ENCODE data around the gene IKBKG. TPM values are rescaled to one million over a fixed set of nuclear protein-coding genes. Genes with fewer than 3 reads are reported as not detected.
A peak's percentile ranks its signal among the peaks of the same experiment; 100 is the strongest.

Gene IKBKG
- total RNA-seq, 1 donor = 18.5 TPM

- Histone ChIP-seq H4K20me1 (ENCODE audit: insufficient read depth, low read length) (no peaks in the 10 kb centered on the region), H3K36me3 (ENCODE audit: insufficient read depth, low read length) (no peaks in the 10 kb centered on the region), H3K4me3 (ENCODE audit: insufficient read depth, low read length) (peak overlapping the region; percentile 76), H3K4me2 (ENCODE audit: insufficient read depth, low read length) (peak overlapping the region; percentile 93), H3K27me3 (ENCODE audit: insufficient read depth, low read length) (no peaks in the 10 kb centered on the region), H3K9me3 (ENCODE audit: low read depth, low read length) (no peaks in the 10 kb centered on the region), H3K4me1 (ENCODE audit: insufficient read depth, low read length) (peaks cover 5% of the 10 kb centered on the region), H3K79me2 (ENCODE audit: insufficient read depth, low read length) (peaks cover 10% of the 10 kb centered on the region), H2AFZ (ENCODE audit: low read length) (peak overlapping the region; percentile 29), H3K27ac (ENCODE audit: low read depth, low read length) (no peak overlapping the region)
- peak; percentile 13 for DNase-seq (ENCODE audit: insufficient read length, low spot score, missing footprints)
- no peak for TF ChIP-seq CTCF (IDR thresholded peaks at IDR 0.05; ENCODE audit: extremely low read depth, low read depth, low read length)
Measured at GRCh38 chrX:154517101-154517781, 30.2 kb upstream of the IKBKG start.

GRCh38 chrX:154519389-154519788 is 28.0 kb upstream of the IKBKG start:
- H3K27me3 ChIP-seq (ENCODE audit: insufficient read depth, low read length) = no peaks in the 10 kb centered on the region
- no peaks in the 10 kb centered on the region for H3K9me3 ChIP-seq (ENCODE audit: low read depth, low read length)
- no peak overlapping the region for H2AFZ ChIP-seq (ENCODE audit: low read length)
- no peak overlapping the region for H3K4me3 ChIP-seq (ENCODE audit: insufficient read depth, low read length)
- peaks cover 9% of the 10 kb centered on the region for H3K79me2 ChIP-seq (ENCODE audit: insufficient read depth, low read length)
- no peak overlapping the region for H3K27ac ChIP-seq (ENCODE audit: low read depth, low read length)
- no peaks in the 10 kb centered on the region for H3K36me3 ChIP-seq (ENCODE audit: insufficient read depth, low read length)
- TF ChIP-seq CTCF (IDR thresholded peaks at IDR 0.05; ENCODE audit: extremely low read depth, low read depth, low read length) = no peak
- H3K4me1 ChIP-seq (ENCODE audit: insufficient read depth, low read length) = peaks cover 5% of the 10 kb centered on the region
- H4K20me1 ChIP-seq (ENCODE audit: insufficient read depth, low read length) = no peaks in the 10 kb centered on the region
- DNase-seq (ENCODE audit: insufficient read length, low spot score, missing footprints) = no peak
- H3K4me2 ChIP-seq (ENCODE audit: insufficient read depth, low read length) = no peak overlapping the region

- Histone ChIP-seq H3K27ac (ENCODE audit: low read depth, low read length) (no peak overlapping the region), H3K9me3 (ENCODE audit: low read depth, low read length) (no peaks in the 10 kb centered on the region), H3K27me3 (ENCODE audit: insufficient read depth, low read length) (no peaks in the 10 kb centered on the region), H2AFZ (ENCODE audit: low read length) (no peak overlapping the region), H3K4me1 (ENCODE audit: insufficient read depth, low read length) (peaks cover 6% of the 10 kb centered on the region), H3K79me2 (ENCODE audit: insufficient read depth, low read length) (no peaks in the 10 kb centered on the region), H3K4me3 (ENCODE audit: insufficient read depth, low read length) (no peak overlapping the region), H3K4me2 (ENCODE audit: insufficient read depth, low read length) (no peak overlapping the region), H4K20me1 (ENCODE audit: insufficient read depth, low read length) (no peaks in the 10 kb centered on the region), H3K36me3 (ENCODE audit: insufficient read depth, low read length) (no peaks in the 10 kb centered on the region)
- TF ChIP-seq CTCF (IDR thresholded peaks at IDR 0.05; ENCODE audit: extremely low read depth, low read depth, low read length) = no peak
- peak; percentile 15 for DNase-seq (ENCODE audit: insufficient read length, low spot score, missing footprints)
Measured at GRCh38 chrX:154525606-154526490, 21.6 kb upstream of the IKBKG start.

Data from osteoblast (primary cell).